Activated naive CD8-positive, alpha-beta T cell treated with anti-CD3 and anti-CD28 coated beads for 36 hours (primary cell): Measurements from ENCODE around the gene MIB1. TPM values are rescaled to one million over a fixed set of nuclear protein-coding genes. Genes with fewer than 3 reads are reported as not detected.

Experiments used
- DNase-seq: peaks from one replicate; pipeline ENCODE4 v3.0.0; 2021
- H3K27ac Mint-ChIP-seq: one replicate; pipeline ENCODE4 v1.8.0; 2022; ENCODE audit warnings: mild to moderate bottlenecking, moderate library complexity, mixed read lengths
- H3K27me3 Mint-ChIP-seq: one replicate; pipeline ENCODE4 v1.8.0; 2022; ENCODE audit warnings: mild to moderate bottlenecking, mixed read lengths
- H3K36me3 Mint-ChIP-seq: one replicate; pipeline ENCODE4 v1.8.0; 2021; ENCODE audit warnings: mild to moderate bottlenecking, mixed read lengths
- H3K4me1 Mint-ChIP-seq: one replicate; pipeline ENCODE4 v1.8.0; 2021; ENCODE audit warnings: mixed read lengths
- H3K4me3 Mint-ChIP-seq: one replicate; pipeline ENCODE4 v1.8.0; 2022; ENCODE audit warnings: mild to moderate bottlenecking, moderate library complexity, mixed read lengths
- H3K9me3 Mint-ChIP-seq: one replicate; pipeline ENCODE4 v1.8.0; 2022; ENCODE audit warnings: mixed read lengths
- total RNA-seq, 2 experiments: library from RNA; stranded (reverse); gene quantifications; one replicate each; pipeline ENCODE4 v1.2.3, GENCODE V29; 2021

MIB1 gene
- total RNA-seq, 2 experiments from 2014 or later: 27.3 to 27.9 TPM

DNA sequence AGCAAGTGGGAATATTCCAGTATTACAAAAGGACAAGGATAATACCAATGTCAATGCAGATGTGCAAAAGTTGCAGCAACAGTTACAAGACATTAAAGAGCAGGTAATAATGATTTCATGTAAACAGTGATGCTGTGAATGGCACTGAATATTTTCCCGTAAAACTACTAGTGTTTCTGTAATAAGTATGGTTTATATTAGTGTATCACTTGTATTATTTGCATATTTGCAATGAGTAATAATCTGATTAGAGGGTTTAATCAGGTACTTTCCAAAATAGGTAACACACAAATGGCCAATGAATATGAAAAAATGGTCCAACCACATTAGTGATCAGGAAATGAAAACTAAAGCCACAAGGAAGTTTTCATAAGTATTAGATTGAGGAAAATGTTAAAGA, 118.0 kb downstream of the MIB1 start:
- H3K36me3 Mint-ChIP-seq: peaks cover 13% of the 10 kb centered on the region
- no peak overlapping the region for H3K4me3 Mint-ChIP-seq

DNA sequence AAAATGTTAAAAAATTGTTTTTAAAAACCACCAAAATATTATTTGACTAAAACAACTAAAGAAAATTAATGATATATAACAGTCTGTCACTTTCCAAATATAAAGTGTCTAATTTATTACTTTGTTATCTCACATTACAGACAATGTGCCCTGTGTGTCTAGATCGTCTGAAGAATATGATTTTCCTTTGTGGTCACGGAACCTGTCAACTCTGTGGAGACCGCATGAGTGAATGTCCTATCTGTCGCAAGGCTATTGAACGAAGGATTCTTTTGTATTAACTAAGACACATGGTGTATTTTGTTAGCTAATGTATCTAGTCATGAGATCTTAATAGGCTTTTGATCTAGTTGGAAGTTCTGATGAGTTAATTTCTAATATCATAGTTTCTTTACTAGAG, 123.8 kb downstream of the MIB1 start:
- H3K4me1 Mint-ChIP-seq: no peaks in the 10 kb centered on the region
- no peak overlapping the region for H3K4me3 Mint-ChIP-seq
- DNase-seq: no peak
- no peaks in the 10 kb centered on the region for H3K9me3 Mint-ChIP-seq
- no peak overlapping the region for H3K27ac Mint-ChIP-seq
- H3K27me3 Mint-ChIP-seq: no peaks in the 10 kb centered on the region
- peaks cover 14% of the 10 kb centered on the region for H3K36me3 Mint-ChIP-seq

More for the DNA sequence above, 118.0 kb downstream of the MIB1 start:
- no peak overlapping the region for H3K27ac Mint-ChIP-seq
- H3K27me3 Mint-ChIP-seq: no peaks in the 10 kb centered on the region
- H3K4me1 Mint-ChIP-seq: no peaks in the 10 kb centered on the region
- no peaks in the 10 kb centered on the region for H3K9me3 Mint-ChIP-seq
- no peak for DNase-seq

DNA sequence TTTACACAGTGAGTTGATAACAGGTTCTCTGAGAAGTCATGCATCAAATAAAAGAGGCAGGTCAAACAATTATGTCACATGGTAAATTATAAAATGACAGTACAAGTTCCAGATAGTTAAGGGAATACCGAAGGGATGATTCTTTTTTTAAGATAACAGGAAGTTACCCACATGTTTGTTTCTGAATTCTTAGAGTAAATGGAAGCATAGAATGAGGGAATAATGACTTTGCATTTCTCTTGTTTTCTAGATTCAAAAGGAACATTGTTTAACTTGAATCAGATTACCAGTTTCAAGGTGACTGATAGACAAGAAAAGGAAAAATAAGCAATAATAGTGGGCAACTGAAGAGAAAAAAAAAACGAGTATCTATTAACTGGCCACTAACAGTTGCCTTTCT, 124.5 kb downstream of the MIB1 start:
- Mint-ChIP-seq H3K36me3 (peaks cover 13% of the 10 kb centered on the region), H3K4me3 (no peak overlapping the region), H3K9me3 (no peaks in the 10 kb centered on the region), H3K27ac (no peak overlapping the region), H3K4me1 (no peaks in the 10 kb centered on the region), H3K27me3 (no peaks in the 10 kb centered on the region)
- no peak for DNase-seq

DNA sequence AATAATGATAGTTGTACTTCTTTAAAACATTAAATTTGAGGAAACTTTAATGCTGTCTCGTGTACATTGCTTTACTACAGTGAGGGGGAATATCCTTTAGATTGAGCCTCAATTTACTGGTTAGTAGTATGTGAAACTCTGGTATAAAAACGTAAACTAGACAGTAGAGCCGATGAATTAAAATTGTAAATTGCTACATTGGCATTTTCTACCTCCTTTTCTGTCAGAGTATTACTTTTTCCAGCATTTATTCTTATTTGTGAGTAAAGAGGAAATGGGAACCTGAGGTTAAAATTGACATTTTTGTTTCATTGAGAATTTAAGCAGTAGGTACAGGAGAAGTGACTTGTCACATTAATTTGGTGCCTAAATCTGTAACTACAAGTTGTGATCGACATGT, 128.2 kb downstream of the MIB1 start:
- no peak for DNase-seq
- Mint-ChIP-seq H3K27me3 (no peaks in the 10 kb centered on the region), H3K9me3 (peaks cover 1% of the 10 kb centered on the region), H3K36me3 (peaks cover 14% of the 10 kb centered on the region), H3K4me3 (no peak overlapping the region), H3K4me1 (no peaks in the 10 kb centered on the region), H3K27ac (no peak overlapping the region)

DNA sequence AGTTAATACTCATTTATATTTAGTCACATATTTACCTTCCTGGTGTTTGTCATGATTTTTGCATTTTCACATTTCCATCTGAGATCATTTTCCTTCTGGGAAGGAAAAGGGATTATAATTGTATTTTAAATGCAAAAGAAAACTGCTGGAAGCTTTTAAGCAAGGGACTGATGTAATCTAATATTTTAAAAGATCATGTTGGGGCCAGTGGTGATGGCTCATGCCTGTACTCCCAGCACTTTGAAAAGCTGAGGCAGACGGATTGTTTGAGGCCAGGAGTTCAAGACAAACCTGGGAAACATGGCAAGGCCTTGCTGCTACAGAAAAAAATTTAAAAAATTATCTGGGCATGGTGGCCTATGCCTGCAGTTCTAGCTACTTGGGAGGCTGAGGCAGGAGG, 149.0 kb downstream of the MIB1 start:
- H3K36me3 Mint-ChIP-seq: no peaks in the 10 kb centered on the region
- no peak overlapping the region for H3K4me3 Mint-ChIP-seq
- no peak for DNase-seq
- H3K9me3 Mint-ChIP-seq: no peaks in the 10 kb centered on the region
- no peaks in the 10 kb centered on the region for H3K4me1 Mint-ChIP-seq
- H3K27me3 Mint-ChIP-seq: peaks cover 14% of the 10 kb centered on the region
- H3K27ac Mint-ChIP-seq: no peak overlapping the region

DNA sequence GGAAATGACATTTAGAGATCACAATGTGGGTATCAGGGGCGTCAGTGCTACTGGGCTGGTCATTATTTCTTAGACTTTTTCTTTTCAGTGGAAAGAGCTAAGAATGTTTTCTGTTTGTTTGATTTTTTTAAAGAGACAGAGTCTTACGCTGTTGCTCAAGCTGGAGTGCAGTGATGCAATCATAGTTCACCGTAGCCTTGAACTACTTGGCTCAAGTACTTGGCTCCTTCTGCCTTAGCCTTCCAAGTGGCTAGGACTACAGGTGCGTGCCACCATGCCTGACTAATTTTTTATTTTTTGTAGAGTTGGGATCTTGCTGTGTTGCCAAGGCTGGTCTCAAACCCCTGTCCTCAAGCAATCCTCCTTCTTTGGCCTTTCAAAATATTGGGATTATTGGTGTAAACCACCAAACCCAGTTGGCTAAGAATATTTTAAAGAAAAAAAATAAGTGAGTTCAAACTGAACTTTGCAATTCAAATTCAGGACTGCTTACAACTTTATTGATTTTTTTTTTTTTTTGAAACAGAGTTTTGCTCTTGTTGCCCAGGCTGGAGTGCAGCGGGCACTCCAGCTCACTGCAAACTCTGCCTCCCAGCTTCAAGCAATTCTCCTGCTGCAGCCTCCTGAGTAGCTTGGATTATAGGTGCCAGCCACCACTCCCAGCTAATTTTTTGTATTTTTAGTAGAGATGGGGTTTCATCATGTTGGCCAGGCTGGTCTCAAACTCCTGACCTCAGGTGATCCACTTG, 154.2 kb downstream of the MIB1 start:
- H3K36me3 Mint-ChIP-seq: no peaks in the 10 kb centered on the region

DNA sequence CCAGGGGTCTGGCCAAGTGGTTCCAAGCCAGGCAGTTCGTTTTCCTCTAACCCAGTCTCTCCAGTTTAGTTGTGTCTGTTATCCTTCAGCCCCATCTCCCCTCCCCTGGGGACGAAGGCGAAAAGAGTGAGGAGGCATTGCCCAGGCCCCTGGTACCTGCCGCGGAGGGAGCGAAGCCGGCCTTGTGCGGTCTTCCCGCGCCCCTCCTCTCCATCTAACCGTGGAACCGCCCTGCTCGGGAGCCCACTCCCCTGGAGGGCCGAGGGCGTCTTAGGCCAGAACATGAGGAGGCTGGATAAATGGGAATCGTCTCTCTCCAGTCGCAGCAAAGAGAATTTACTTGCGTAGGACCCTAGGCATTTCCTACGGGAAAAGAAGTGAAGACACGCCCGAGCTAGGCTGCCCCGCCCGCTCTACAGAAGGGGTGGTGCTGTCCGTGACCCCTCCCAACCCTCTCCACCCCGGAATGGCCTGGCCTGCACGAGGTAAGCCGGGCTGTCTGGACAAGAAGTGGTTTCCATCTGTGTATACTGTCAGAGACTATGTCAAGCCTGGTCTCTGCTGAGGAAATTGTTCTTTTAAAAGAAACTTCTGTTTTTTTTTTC, 156.2 kb downstream of the MIB1 start:
- peaks cover 22% of the 10 kb centered on the region for H3K27me3 Mint-ChIP-seq
- no peaks in the 10 kb centered on the region for H3K9me3 Mint-ChIP-seq
- H3K4me1 Mint-ChIP-seq: peaks cover 5% of the 10 kb centered on the region
- DNase-seq: no peak
- no peak overlapping the region for H3K4me3 Mint-ChIP-seq
- H3K27ac Mint-ChIP-seq: no peak overlapping the region
- no peaks in the 10 kb centered on the region for H3K36me3 Mint-ChIP-seq

More for the DNA sequence above, 154.2 kb downstream of the MIB1 start:
- no peak for DNase-seq
- H3K9me3 Mint-ChIP-seq: no peaks in the 10 kb centered on the region
- peaks cover 5% of the 10 kb centered on the region for H3K4me1 Mint-ChIP-seq
- H3K27me3 Mint-ChIP-seq: peaks cover 32% of the 10 kb centered on the region
- H3K27ac Mint-ChIP-seq: no peak overlapping the region
- no peak overlapping the region for H3K4me3 Mint-ChIP-seq

DNA sequence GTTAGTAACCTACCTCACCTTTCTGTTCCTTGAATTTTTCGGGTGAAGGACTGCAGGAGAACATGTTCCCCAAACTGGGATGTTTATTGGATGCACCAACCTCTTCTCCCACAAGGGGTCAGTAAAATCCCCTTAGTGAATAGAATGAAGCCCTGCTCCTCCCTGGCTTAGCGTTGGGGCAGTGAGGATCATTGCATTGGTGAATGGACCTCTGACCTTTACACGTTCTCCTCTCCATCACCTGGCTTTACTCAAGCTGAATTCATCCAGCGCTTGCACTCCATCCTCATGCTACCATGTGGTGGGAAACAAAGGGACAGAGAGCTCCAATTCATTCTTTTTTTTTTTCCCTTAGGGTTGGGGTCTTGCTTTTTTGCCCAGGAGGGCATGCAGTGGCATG, 157.2 kb downstream of the MIB1 start:
- peaks cover 5% of the 10 kb centered on the region for H3K4me1 Mint-ChIP-seq
- H3K27me3 Mint-ChIP-seq: peaks cover 18% of the 10 kb centered on the region
- no peak overlapping the region for H3K4me3 Mint-ChIP-seq
- DNase-seq: no peak
- no peak overlapping the region for H3K27ac Mint-ChIP-seq
- H3K9me3 Mint-ChIP-seq: no peaks in the 10 kb centered on the region
- H3K36me3 Mint-ChIP-seq: no peaks in the 10 kb centered on the region

DNA sequence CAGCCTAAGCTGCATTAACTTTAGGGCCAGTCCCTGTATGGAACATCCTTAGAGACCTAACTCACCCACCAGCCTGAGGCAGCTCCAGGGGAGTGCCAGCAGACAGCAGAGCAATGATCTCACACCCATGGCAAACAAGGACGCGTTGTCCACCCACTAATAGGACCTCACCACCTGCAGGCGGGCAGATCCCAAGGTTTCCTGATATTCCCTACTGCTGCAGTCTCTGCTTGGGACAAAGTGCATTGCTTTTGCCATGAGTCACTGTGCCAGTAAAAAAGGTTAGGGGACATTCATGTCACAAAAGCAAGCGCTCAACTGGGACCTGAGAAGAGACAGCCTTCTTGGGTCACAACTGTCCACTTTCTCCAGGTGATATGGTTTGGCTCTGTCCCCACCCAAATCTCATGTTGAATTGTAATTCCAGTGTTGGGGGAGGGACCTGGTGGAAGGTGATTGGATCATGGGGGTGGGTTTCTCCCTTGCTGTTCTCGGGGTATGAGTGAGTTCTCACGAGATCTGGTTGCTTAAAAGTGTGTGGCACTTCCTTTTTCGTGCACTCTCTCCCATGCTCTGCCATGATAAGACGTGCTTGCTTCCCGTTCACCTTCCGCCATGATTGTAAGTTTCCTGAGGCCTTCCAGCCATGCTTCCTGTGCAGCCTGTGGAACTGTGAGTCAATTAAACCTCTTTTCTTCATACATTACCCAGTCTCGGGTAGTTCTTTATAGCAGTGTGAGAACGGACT, 160.2 kb downstream of the MIB1 start:
- H3K9me3 Mint-ChIP-seq: no peaks in the 10 kb centered on the region
- no peaks in the 10 kb centered on the region for H3K36me3 Mint-ChIP-seq
- peaks cover 24% of the 10 kb centered on the region for H3K27me3 Mint-ChIP-seq
- peaks cover 5% of the 10 kb centered on the region for H3K4me1 Mint-ChIP-seq
- DNase-seq: no peak
- H3K27ac Mint-ChIP-seq: no peak overlapping the region
- no peak overlapping the region for H3K4me3 Mint-ChIP-seq

DNA sequence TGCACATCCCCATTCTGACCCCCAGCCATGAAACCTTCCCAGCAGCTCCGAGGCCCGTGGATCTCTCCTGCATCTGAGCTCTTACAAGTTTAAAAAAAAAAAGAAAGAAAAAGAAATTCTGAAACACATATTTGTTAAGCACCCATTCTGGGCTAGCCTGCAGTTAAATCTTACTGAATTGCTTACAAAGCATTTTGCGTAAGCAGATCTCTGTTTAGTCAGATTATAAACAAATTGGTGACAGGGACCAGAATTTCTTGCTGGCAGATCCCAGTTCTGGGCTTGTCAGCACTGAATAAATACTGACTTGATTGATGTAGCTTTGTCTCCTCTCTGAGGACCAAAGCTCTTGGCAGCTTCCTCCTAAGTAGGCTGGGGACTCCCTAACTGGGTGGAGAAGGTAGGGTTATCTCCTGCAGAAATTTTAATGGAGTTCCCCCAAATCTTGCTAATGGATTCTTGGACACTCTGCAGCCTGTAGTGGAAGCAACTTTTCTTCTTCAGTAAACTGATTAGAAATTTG, 160.9 kb downstream of the MIB1 start:
- no peak overlapping the region for H3K4me3 Mint-ChIP-seq
- no peak for DNase-seq
- peaks cover 21% of the 10 kb centered on the region for H3K27me3 Mint-ChIP-seq
- H3K27ac Mint-ChIP-seq: no peak overlapping the region
- H3K4me1 Mint-ChIP-seq: peaks cover 5% of the 10 kb centered on the region
- no peaks in the 10 kb centered on the region for H3K9me3 Mint-ChIP-seq
- H3K36me3 Mint-ChIP-seq: no peaks in the 10 kb centered on the region

DNA sequence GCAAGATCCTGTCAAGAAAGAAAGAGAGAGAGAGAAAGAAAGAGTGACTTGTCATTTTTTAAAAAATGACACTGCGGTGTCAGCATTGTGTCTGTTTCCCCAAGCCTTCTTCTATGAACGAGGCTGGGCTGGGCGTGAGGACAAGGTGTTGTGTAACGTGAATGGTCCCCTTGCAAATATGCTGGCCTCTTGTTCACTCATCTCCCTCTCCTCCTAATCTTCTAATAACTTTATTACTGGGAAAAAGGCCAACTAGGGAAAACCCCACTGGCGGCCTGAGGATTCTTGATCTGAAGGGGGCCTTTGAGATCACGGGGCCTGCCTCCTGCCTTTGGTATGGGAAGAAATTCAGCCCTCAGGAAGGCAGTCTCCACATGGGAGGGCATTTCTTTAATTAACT, 163.1 kb downstream of the MIB1 start:
- no peak for DNase-seq
- H3K27ac Mint-ChIP-seq: no peak overlapping the region
- H3K4me1 Mint-ChIP-seq: no peaks in the 10 kb centered on the region
- no peaks in the 10 kb centered on the region for H3K9me3 Mint-ChIP-seq
- peaks cover 11% of the 10 kb centered on the region for H3K27me3 Mint-ChIP-seq
- H3K4me3 Mint-ChIP-seq: no peak overlapping the region
- H3K36me3 Mint-ChIP-seq: no peaks in the 10 kb centered on the region

DNA sequence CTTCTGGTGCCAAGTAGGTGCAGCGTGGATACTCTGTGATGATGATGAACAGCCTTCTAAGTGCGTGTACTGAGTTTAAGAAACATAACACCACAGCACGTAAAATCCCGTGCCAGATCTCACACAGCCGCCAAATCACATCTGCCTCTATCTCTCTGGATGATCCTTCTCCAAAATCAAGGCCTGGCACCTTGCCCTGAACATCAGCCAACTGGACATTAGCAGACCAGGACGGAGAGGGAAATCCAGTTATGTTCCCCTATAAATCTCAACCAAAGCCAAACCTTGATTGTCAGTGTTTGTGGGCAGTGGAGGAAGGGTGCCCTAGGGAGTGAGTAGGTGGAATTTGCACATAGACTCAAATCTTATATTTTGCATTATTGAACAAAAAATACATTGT, 164.3 kb downstream of the MIB1 start:
- Mint-ChIP-seq H3K27me3 (peaks cover 11% of the 10 kb centered on the region), H3K27ac (no peak overlapping the region), H3K4me3 (no peak overlapping the region), H3K36me3 (no peaks in the 10 kb centered on the region), H3K9me3 (no peaks in the 10 kb centered on the region), H3K4me1 (no peaks in the 10 kb centered on the region)
- no peak for DNase-seq

DNA sequence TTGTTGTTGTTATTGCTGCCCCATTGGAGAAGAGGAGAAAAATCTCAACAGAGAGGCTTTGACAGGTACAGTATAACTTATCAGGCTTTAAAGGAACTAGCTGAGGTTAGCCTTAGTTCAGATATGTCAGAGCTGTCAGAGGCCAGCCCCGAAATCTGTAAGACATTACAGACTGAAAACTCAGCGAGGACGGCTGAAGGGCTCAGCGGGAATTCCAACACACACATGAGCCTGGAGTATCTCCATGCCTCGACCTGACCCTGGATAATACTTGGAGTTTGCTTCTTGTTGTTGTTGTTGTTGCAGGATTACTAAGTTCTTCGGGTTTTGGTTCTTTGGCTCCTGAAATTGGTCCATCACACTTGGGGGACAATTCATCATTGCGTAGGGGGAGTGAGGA, 166.9 kb downstream of the MIB1 start:
- H3K36me3 Mint-ChIP-seq: no peaks in the 10 kb centered on the region
- no peak overlapping the region for H3K27ac Mint-ChIP-seq
- no peak for DNase-seq
- H3K27me3 Mint-ChIP-seq: peaks cover 11% of the 10 kb centered on the region
- no peaks in the 10 kb centered on the region for H3K9me3 Mint-ChIP-seq
- peaks cover 2% of the 10 kb centered on the region for H3K4me1 Mint-ChIP-seq
- H3K4me3 Mint-ChIP-seq: no peak overlapping the region

DNA sequence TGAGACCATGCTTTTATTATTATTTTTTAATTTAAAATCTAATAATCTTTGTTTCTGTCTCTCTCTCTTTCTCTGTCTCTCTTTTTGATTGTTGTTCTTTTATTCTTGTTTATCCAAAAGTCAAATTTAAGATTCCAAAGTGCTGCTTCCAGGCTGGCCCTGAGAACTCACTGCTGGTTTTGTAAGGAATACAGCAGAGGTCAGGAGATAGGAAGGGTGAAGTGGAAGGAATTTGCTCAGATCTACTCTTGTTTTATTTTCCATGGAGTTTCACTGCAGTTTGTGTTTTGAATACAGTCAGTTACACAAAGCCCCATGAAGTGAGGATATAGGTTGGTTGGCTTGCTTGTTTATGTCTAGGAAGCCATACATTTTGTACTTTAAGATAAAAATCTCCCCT, 168.1 kb downstream of the MIB1 start:
- H3K9me3 Mint-ChIP-seq: no peaks in the 10 kb centered on the region
- peaks cover 8% of the 10 kb centered on the region for H3K27me3 Mint-ChIP-seq
- peaks cover 2% of the 10 kb centered on the region for H3K4me1 Mint-ChIP-seq
- no peak overlapping the region for H3K27ac Mint-ChIP-seq
- no peak overlapping the region for H3K4me3 Mint-ChIP-seq
- H3K36me3 Mint-ChIP-seq: no peaks in the 10 kb centered on the region
- DNase-seq: no peak

DNA sequence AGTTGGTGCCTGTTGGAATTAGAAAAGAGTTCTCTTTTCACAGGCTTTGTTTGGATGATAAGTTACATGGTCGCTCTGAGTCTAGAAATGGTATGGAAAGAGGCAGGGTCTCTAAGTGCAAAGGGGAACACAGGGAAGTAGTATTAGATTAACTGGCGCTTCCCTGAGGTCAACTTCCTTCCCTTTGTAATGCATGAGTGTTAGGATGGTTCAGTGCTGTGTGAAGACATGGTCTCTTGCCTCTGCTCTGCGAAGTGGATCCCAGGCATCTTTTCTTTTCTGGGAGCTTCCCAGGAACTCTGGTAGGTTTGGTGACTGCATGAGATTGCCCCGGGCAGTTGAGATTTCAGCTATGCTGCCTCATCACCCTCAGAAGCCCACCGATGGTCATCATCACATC, 170.3 kb downstream of the MIB1 start:
- Mint-ChIP-seq H3K36me3 (no peaks in the 10 kb centered on the region), H3K27ac (no peak overlapping the region), H3K9me3 (no peaks in the 10 kb centered on the region), H3K4me3 (no peak overlapping the region), H3K27me3 (peaks cover 14% of the 10 kb centered on the region), H3K4me1 (peaks cover 2% of the 10 kb centered on the region)
- no peak for DNase-seq
